Loucy (cell line): ENCODE results near the gene CCNJL.

Experiments used
- H2AFZ ChIP-seq: fragments of 200-600 bp; sonication (generic); 2 replicates; pipeline ENCODE4 v1.6.0; 2016; ENCODE audit warnings: antibody characterized with exemption, mild to moderate bottlenecking, low read length, moderate library complexity
- H3F3A ChIP-seq: fragments of 200-600 bp; 2 replicates; pipeline ENCODE4 v1.6.0; 2016; ENCODE audit warnings: antibody characterized with exemption, low read depth, mild to moderate bottlenecking
- H3K27me3 ChIP-seq: fragments of 200-600 bp; sonication (generic); 2 replicates; pipeline ENCODE4 v1.6.1; 2014; ENCODE audit warnings: low read length, mild to moderate bottlenecking; ENCODE audit not compliant: insufficient read depth, poor library complexity, severe bottlenecking
- H3K36me3 ChIP-seq: fragments of 200-600 bp; sonication (generic); 2 replicates; pipeline ENCODE4 v1.6.1; 2016; ENCODE audit warnings: low read length; ENCODE audit not compliant: insufficient read depth
- H3K4me1 ChIP-seq: fragments of 200-600 bp; sonication (generic); 2 replicates; pipeline ENCODE4 v1.5.1; 2014; ENCODE audit warnings: low read length, mild to moderate bottlenecking; ENCODE audit not compliant: insufficient read depth, poor library complexity, severe bottlenecking
- H3K4me2 ChIP-seq: fragments of 200-600 bp; sonication (generic); 2 replicates; pipeline ENCODE4 v1.6.0; 2014; ENCODE audit warnings: antibody characterized with exemption, low read length, low read depth, mild to moderate bottlenecking; ENCODE audit not compliant: poor library complexity, severe bottlenecking
- H3K4me3 ChIP-seq: fragments of 200-600 bp; sonication (generic); 2 replicates; pipeline ENCODE4 v1.5.1; 2014; ENCODE audit warnings: low read length, mild to moderate bottlenecking, mixed read lengths; ENCODE audit not compliant: poor library complexity, severe bottlenecking
- H3K79me2 ChIP-seq: fragments of 200-600 bp; sonication (generic); 2 replicates; pipeline ENCODE4 v1.6.1; 2014; ENCODE audit warnings: low read length; ENCODE audit not compliant: insufficient read depth
- H3K9ac ChIP-seq: fragments of 200-600 bp; sonication (generic); 2 replicates; pipeline ENCODE4 v1.6.0; 2014; ENCODE audit warnings: mild to moderate bottlenecking, low read depth, low read length, moderate library complexity; ENCODE audit not compliant: poor library complexity, severe bottlenecking
- H3K9me2 ChIP-seq: fragments of 200-600 bp; sonication (generic); replicated peaks from 2 replicates; pipeline ENCODE4 v1.6.1; 2016; ENCODE audit warnings: low read depth, low read length, mixed read lengths
- H3K9me3 ChIP-seq: fragments of 200-600 bp; sonication (generic); 2 replicates; pipeline ENCODE4 v1.6.1; 2014; ENCODE audit warnings: mild to moderate bottlenecking, antibody characterized with exemption, low read length, low read depth; ENCODE audit not compliant: insufficient read depth
- H4K20me1 ChIP-seq: fragments of 200-600 bp; sonication (generic); 2 replicates; pipeline ENCODE4 v1.6.0; 2014; ENCODE audit warnings: antibody characterized with exemption, low read length, mild to moderate bottlenecking; ENCODE audit not compliant: insufficient read depth, poor library complexity, severe bottlenecking
- EZH2phosphoT487 ChIP-seq: fragments of 200-600 bp; IDR thresholded peaks from 2 replicates; pipeline ENCODE4 v1.6.1; 2018; ENCODE audit warnings: antibody characterized with exemption, mild to moderate bottlenecking, moderate library complexity, borderline replicate concordance
- TF ChIP-seq, protein P1 (sequence below): fragments of 200-600 bp; sonication (generic); conservative IDR thresholded peaks from 2 replicates; pipeline ENCODE4 v1.5.1; 2014; ENCODE audit warnings: mild to moderate bottlenecking, antibody characterized with exemption, low read length

Gene CCNJL

DNA sequence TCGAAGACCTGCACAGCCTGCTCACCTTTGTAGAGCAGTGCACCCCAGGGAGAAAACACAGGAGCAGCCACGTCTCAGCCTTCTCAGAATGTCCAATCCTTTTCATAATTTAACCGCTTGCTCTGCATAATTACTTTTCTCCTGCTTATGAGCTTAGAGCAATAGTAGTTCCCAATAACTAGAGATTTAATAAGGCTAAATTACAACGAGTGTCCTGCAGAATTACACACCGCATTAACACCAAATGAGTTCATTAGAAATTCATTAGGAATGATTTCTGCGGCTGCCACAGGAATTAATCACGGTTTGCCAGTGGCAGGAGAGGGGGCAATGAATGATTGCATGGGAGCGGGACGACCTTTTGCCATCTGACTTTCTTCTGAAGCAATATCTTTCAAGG lies 101.8 kb downstream of the CCNJL start:
- Histone ChIP-seq H3K9me2 (no peaks in the 10 kb centered on the region), H3K9me3 (no peaks in the 10 kb centered on the region), H3K79me2 (no peaks in the 10 kb centered on the region), H3K36me3 (no peaks in the 10 kb centered on the region), H3F3A (no peaks in the 10 kb centered on the region), H3K4me2 (no peak overlapping the region), H3K27me3 (no peaks in the 10 kb centered on the region), H2AFZ (no peak overlapping the region), H3K4me1 (no peaks in the 10 kb centered on the region), H3K4me3 (no peak overlapping the region), H3K9ac (no peak overlapping the region), H4K20me1 (no peaks in the 10 kb centered on the region)
- TF ChIP-seq, protein P1, sequence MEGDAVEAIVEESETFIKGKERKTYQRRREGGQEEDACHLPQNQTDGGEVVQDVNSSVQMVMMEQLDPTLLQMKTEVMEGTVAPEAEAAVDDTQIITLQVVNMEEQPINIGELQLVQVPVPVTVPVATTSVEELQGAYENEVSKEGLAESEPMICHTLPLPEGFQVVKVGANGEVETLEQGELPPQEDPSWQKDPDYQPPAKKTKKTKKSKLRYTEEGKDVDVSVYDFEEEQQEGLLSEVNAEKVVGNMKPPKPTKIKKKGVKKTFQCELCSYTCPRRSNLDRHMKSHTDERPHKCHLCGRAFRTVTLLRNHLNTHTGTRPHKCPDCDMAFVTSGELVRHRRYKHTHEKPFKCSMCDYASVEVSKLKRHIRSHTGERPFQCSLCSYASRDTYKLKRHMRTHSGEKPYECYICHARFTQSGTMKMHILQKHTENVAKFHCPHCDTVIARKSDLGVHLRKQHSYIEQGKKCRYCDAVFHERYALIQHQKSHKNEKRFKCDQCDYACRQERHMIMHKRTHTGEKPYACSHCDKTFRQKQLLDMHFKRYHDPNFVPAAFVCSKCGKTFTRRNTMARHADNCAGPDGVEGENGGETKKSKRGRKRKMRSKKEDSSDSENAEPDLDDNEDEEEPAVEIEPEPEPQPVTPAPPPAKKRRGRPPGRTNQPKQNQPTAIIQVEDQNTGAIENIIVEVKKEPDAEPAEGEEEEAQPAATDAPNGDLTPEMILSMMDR: no peak
- no peak for TF ChIP-seq EZH2phosphoT487

DNA sequence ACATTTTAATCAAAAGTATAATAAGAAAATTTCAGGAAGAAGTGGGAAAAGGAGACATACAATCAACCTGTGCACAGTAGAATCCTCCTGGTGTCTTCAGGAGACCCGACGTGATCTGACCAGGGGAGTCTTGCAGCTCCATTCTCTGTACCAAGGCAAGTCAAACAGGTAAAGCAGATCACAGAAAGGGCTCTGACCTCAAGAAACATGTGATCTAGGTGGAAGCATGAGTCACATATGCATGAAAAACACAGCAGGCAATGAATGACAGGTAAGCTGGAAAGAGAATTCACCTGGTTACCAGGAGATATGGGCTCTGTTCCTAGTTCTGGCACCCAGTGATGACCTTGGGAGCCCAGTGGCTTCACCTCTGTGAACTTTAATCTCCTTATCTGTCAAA lies 102.4 kb downstream of the CCNJL start:
- Histone ChIP-seq H3K9me2 (no peaks in the 10 kb centered on the region), H3F3A (no peaks in the 10 kb centered on the region), H3K27me3 (no peaks in the 10 kb centered on the region), H3K9ac (no peak overlapping the region), H3K9me3 (no peaks in the 10 kb centered on the region), H3K4me3 (no peak overlapping the region), H2AFZ (no peak overlapping the region), H4K20me1 (no peaks in the 10 kb centered on the region), H3K4me2 (no peak overlapping the region), H3K36me3 (no peaks in the 10 kb centered on the region), H3K4me1 (no peaks in the 10 kb centered on the region), H3K79me2 (no peaks in the 10 kb centered on the region)
- no peak for TF ChIP-seq EZH2phosphoT487
- TF ChIP-seq, protein P1: no peak

DNA sequence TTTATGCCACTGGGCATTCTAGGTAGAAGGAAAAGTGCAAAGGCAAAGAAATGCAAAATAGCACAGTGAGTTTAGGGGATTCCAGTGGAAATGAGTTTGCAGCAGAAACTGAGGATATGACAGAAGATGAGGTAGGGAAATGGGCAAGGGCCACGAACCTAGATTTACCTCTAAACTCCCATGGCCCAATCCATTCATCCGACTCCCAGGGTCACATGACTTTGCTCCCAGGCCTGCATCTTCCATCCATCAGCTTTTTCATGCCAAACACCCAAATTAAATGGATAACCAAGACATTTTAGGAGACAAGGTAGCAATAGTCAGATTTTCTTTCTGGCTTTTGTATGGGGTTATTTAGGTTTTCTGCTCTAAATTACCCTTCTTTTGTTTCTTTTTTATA lies 105.3 kb downstream of the CCNJL start:
- H3K79me2 ChIP-seq: no peaks in the 10 kb centered on the region
- no peaks in the 10 kb centered on the region for H3K9me3 ChIP-seq
- H3K36me3 ChIP-seq: no peaks in the 10 kb centered on the region
- H3K9me2 ChIP-seq: no peaks in the 10 kb centered on the region
- no peak overlapping the region for H3K9ac ChIP-seq
- no peak for TF ChIP-seq EZH2phosphoT487
- TF ChIP-seq, protein P1: no peak
- no peak overlapping the region for H3K4me2 ChIP-seq
- no peak overlapping the region for H3K4me3 ChIP-seq
- no peaks in the 10 kb centered on the region for H3K27me3 ChIP-seq
- H2AFZ ChIP-seq: no peak overlapping the region
- H3K4me1 ChIP-seq: no peaks in the 10 kb centered on the region
- H4K20me1 ChIP-seq: no peaks in the 10 kb centered on the region
- H3F3A ChIP-seq: no peaks in the 10 kb centered on the region
